HepG2 (cell line): ENCODE data around the gene SEPTIN11. TPM values are rescaled to one million over a fixed set of nuclear protein-coding genes. Genes with fewer than 3 reads are reported as not detected.

Experiments
- ATAC-seq: fragments of 200-7000 bp; cut with Tn5 transposase; 3 replicates; pipeline ENCODE4 v1.9.1; 2020; ENCODE audit warnings: mild to moderate bottlenecking, moderate library complexity
- BruUV-seq: library from RNA; stranded (reverse); fragments of 400-500 nt; replicated peaks from 2 replicates; lab custom pipeline; 2021; lab: Mats Ljungman, UMichigan
- CTCF ChIA-PET: fragments of 300-600 bp; formaldehyde crosslinking; extraction: SDS; loops from one replicate; lab custom pipeline; 2021; ENCODE audit warnings: low total read pairs, inconsistent platforms, low intra/inter-chr PET ratio; lab: Yijun Ruan, JAX
- POLR2A ChIA-PET: fragments of 350-600 bp; sonication (Branson Sonifier 250); formaldehyde crosslinking; loops from one replicate; lab custom pipeline; 2020; ENCODE audit warnings: antibody characterized with exemption, inconsistent platforms; lab: Yijun Ruan, JAX
- DNase-seq: peaks from one replicate; pipeline ENCODE4 v3.0.0-alpha.2; 2015; ENCODE audit warnings: low spot score
- FAIRE-seq: peaks from 3 replicates; lab custom pipeline; 2011; peaks lifted over from hg19 to GRCh38; lab: Jason Lieb, UNC
- H2AFZ ChIP-seq: one replicate; pipeline ENCODE4 v1.6.1; 2011; ENCODE audit warnings: low read length, inconsistent platforms
- H3K27ac ChIP-seq: fragments of 300-600 bp; 3 replicates; pipeline ENCODE4 v1.8.0; 2011; ENCODE audit warnings: mixed run types, mild to moderate bottlenecking, mixed read lengths, low read length, inconsistent platforms; ENCODE audit not compliant: insufficient read depth; ENCODE audit errors: extremely low read length
- H3K27me3 ChIP-seq, 2 experiments: fragments of 200-600 bp in 1 of 2; 2 replicates in 1 of 2; 3 replicates in 1 of 2; pipeline versions ENCODE4 v1.6.0 to v1.8.0; 2011; ENCODE audit warnings: low read length in 2 of 2, mild to moderate bottlenecking in 2 of 2, moderate library complexity in 2 of 2, inconsistent platforms in 1 of 2; ENCODE audit not compliant: insufficient read depth in 2 of 2, control insufficient read depth in 1 of 2
- H3K36me3 ChIP-seq, 2 experiments: fragments of 200-600 bp in 1 of 2; replicated peaks in 1 of 2; 2 replicates in 1 of 2; 3 replicates in 1 of 2; pipeline versions ENCODE4 v1.5.1 to v1.8.0; 2011; ENCODE audit warnings: low read length in 2 of 2, inconsistent platforms in 1 of 2; ENCODE audit not compliant: insufficient read depth in 2 of 2, control insufficient read depth in 1 of 2
- H3K4me1 ChIP-seq: 2 replicates; pipeline ENCODE4 v1.5.1; 2012; ENCODE audit warnings: low read length, inconsistent platforms; ENCODE audit not compliant: insufficient read depth
- H3K4me2 ChIP-seq: 2 replicates; pipeline ENCODE4 v1.6.0; 2011; ENCODE audit warnings: low read depth, low read length, inconsistent platforms
- H3K4me3 ChIP-seq, 3 experiments: fragments of 200-600 bp in 1 of 3; sonication (generic), shearing (Covaris generic) in 1 of 3; replicated peaks in 1 of 3; 2 replicates each; pipeline ENCODE4 v1.5.1; 2011 to 2016; ENCODE audit warnings: low read length in 3 of 3, inconsistent platforms in 2 of 3, low read depth in 2 of 3, mild to moderate bottlenecking in 2 of 3, control low read depth in 1 of 3, mixed read lengths in 1 of 3; ENCODE audit not compliant: insufficient read depth in 1 of 3
- H3K79me2 ChIP-seq: one replicate; pipeline ENCODE4 v1.6.1; 2011; ENCODE audit warnings: low read length, inconsistent platforms; ENCODE audit not compliant: insufficient read depth
- H3K9ac ChIP-seq: 2 replicates; pipeline ENCODE4 v1.6.0; 2011; ENCODE audit warnings: mild to moderate bottlenecking, low read depth, low read length, inconsistent platforms; ENCODE audit not compliant: insufficient read depth
- H3K9me3 ChIP-seq: 2 replicates; pipeline ENCODE4 v1.5.1; 2012; ENCODE audit warnings: mild to moderate bottlenecking, low read length
- H4K20me1 ChIP-seq: 2 replicates; pipeline ENCODE4 v1.6.0; 2011; ENCODE audit warnings: inconsistent platforms, mild to moderate bottlenecking, low read length, moderate library complexity; ENCODE audit not compliant: insufficient read depth
- ATF5 ChIP-seq: sonication (generic); formaldehyde crosslinking; IDR thresholded peaks from 2 replicates; pipeline ENCODE4 v1.4.0; 2020; ENCODE audit warnings: mild to moderate bottlenecking, low read depth, missing genetic modification reagents
- FOSL1 ChIP-seq: sonication (generic); formaldehyde crosslinking; IDR thresholded peaks from 2 replicates; pipeline ENCODE4 v1.9.0; 2021; ENCODE audit warnings: missing genetic modification reagents, borderline replicate concordance
- FOXP1 ChIP-seq, 2 experiments: fragments of 450-650 bp in 1 of 2; IDR thresholded peaks; 2 replicates each; pipeline ENCODE4 v1.6.1; 2017 to 2018; ENCODE audit warnings: antibody characterized with exemption in 1 of 2
- KLF12 ChIP-seq: sonication (generic); formaldehyde crosslinking; IDR thresholded peaks from 2 replicates; pipeline ENCODE4 v1.4.0; 2020; ENCODE audit warnings: missing genetic modification reagents, borderline replicate concordance
- POGK ChIP-seq: sonication (generic); formaldehyde crosslinking; conservative IDR thresholded peaks from 2 replicates; pipeline ENCODE4 v1.8.0; 2022; ENCODE audit warnings: mild to moderate bottlenecking, moderate library complexity, missing genetic modification reagents
- RAD51 ChIP-seq: fragments of 450-650 bp; IDR thresholded peaks from 2 replicates; pipeline ENCODE4 v1.6.1; 2016; ENCODE audit warnings: borderline replicate concordance
- REST ChIP-seq, 2 experiments: IDR thresholded peaks; 2 replicates each; pipeline ENCODE4 v1.6.1; 2011 to 2012; ENCODE audit warnings: low read length in 2 of 2, borderline replicate concordance in 1 of 2, low read depth in 1 of 2, mild to moderate bottlenecking in 1 of 2, moderate library complexity in 1 of 2
- SPEN ChIP-seq: sonication (generic); formaldehyde crosslinking; IDR thresholded peaks from 2 replicates; pipeline ENCODE4 v1.5.1; 2020; ENCODE audit warnings: low read depth, mild to moderate bottlenecking, missing genetic modification reagents
- ZBTB49 ChIP-seq: sonication (generic); formaldehyde crosslinking; IDR thresholded peaks from 2 replicates; pipeline ENCODE4 v1.4.0; 2020; ENCODE audit warnings: missing genetic modification reagents, borderline replicate concordance
- ZNF136 ChIP-seq: sonication (generic); formaldehyde crosslinking; IDR thresholded peaks from 2 replicates; pipeline ENCODE4 v1.8.1; 2022; ENCODE audit warnings: low read depth, mild to moderate bottlenecking, moderate library complexity, missing genetic modification reagents
- ZNF7 ChIP-seq: IDR thresholded peaks from 2 replicates; pipeline ENCODE4 v1.6.1; 2016; ENCODE audit warnings: missing biosample characterization, missing genetic modification reagents
- ZNF713 ChIP-seq: sonication (generic); formaldehyde crosslinking; IDR thresholded peaks from 2 replicates; pipeline ENCODE4 v1.4.0; 2020; ENCODE audit warnings: mild to moderate bottlenecking, missing genetic modification reagents
- ZNF766 ChIP-seq: sonication (generic); formaldehyde crosslinking; IDR thresholded peaks from 2 replicates; pipeline ENCODE4 v1.5.0; 2020; ENCODE audit warnings: missing genetic modification reagents, borderline replicate concordance
- ZSCAN29 ChIP-seq: sonication (generic); formaldehyde crosslinking; conservative IDR thresholded peaks from 2 replicates; pipeline ENCODE4 v1.4.0; 2020; ENCODE audit warnings: mild to moderate bottlenecking, missing genetic modification reagents
- WGBS: methylation state at CpG from one replicate; pipeline ENCODE4 v1.1.6; 2017; ENCODE audit warnings: low lambda C conversion rate; 5-methylcytosine and 5-hydroxymethylcytosine counted together
- in situ Hi-C: cut with HindIII; loops from 2 replicates; pipeline ENCODE4 v1.10.0; 2017; ENCODE audit warnings: low pct_unique_long_range_greater_than_20kb; ENCODE audit not compliant: extremely low pct_ligation_motif_present
- intact Hi-C: fragments of 100-400 bp; cut with micrococcal nuclease; formaldehyde crosslinking; loops from one replicate; pipeline ENCODE4 v1.10.0; 2022; ENCODE audit not compliant: unreplicated experiment
- polyA plus RNA-seq, 8 experiments: library from polyadenylated mRNA; depleted of rRNA in 3 of 8; stranded (reverse) in 7 of 8; unstranded in 1 of 8; fragments of >200 nt; fragmentation: Illumina TruSeq in 4 of 8; extraction: Trizol in 4 of 8; gene quantifications; 2 replicates each; pipeline versions ENCODE4 v1.2.1 to v1.2.3, GENCODE V29; 2011 to 2016; ENCODE audit warnings: low read depth in 4 of 8, missing spikeins in 1 of 8, mixed read lengths in 1 of 8; ENCODE audit not compliant: insufficient read depth in 1 of 8
- total RNA-seq, 5 experiments: library from RNA; depleted of rRNA; stranded (reverse); fragments of >200 nt; fragmentation: Illumina TruSeq; extraction: Trizol; gene quantifications; 2 replicates each; pipeline ENCODE4 v1.2.3, GENCODE V29; 2016; ENCODE audit warnings: low read depth in 1 of 5

The SEPTIN11 gene
- total and polyA plus RNA-seq, 2 of the 13 experiments (the other 11 are each of a cell fraction or from before 2014, with no cell fraction given), result 28.9 to 47.3 TPM

- TF ChIP-seq ZNF7 (CRISPR knock-in tag) (no peak), RAD51 (no peak), ZNF136 (CRISPR knock-in tag) (no peak), POGK (CRISPR knock-in tag) (no peak), ATF5 (CRISPR knock-in tag) (no peak), ZNF713 (CRISPR knock-in tag) (no peak)
Measured at GRCh38 chr4:76996445-76996844, 46.9 kb downstream of the SEPTIN11 start (continued).

- no peaks in the 10 kb centered on the region for H3K9me3 ChIP-seq
- H3K27ac ChIP-seq, result no peak overlapping the region
- H4K20me1 ChIP-seq, result no peaks in the 10 kb centered on the region
- in situ Hi-C loops, result no loop called here
- peaks cover 2 to 37% of the 10 kb centered on the region in 2 experiments; a peak in 3 of 5 replicates for H3K36me3 ChIP-seq
- CTCF ChIA-PET, result no interaction called here
- BruUV-seq, result no TSS peak
- WGBS, result 100% methylated on average over 1 of the region's 1 CpG
- no peak overlapping the region for H3K4me3 ChIP-seq
- no peak for ATAC-seq
- no peak overlapping the region for H3K9ac ChIP-seq
- POLR2A ChIA-PET, result no interaction called here
- intact Hi-C loops, result no loop called here
- FAIRE-seq, result no peak
- no peak overlapping the region for H2AFZ ChIP-seq
- no peaks in the 10 kb centered on the region; a peak in 1 of 5 replicates for H3K27me3 ChIP-seq
- no peaks in the 10 kb centered on the region for H3K4me1 ChIP-seq
- H3K4me2 ChIP-seq, result no peak overlapping the region
- DNase-seq, result no peak
- no peaks in the 10 kb centered on the region for H3K79me2 ChIP-seq
- TF ChIP-seq REST (IDR thresholded peaks at IDR 0.05; ENCODE audit: borderline replicate concordance in 1 of 2, low read depth in 1 of 2, low read length in 2 of 2) (no peak), KLF12 (CRISPR knock-in tag) (no peak), FOXP1 (IDR thresholded peaks at IDR 0.05) (no peak), FOXP1 (CRISPR knock-in tag; IDR thresholded peaks at IDR 0.05) (no peak), FOSL1 (CRISPR knock-in tag) (no peak), ZBTB49 (no peak), ZNF766 (CRISPR knock-in tag) (no peak), SPEN (no peak), ZSCAN29 (CRISPR knock-in tag) (no peak)
Measured at GRCh38 chr4:76997077-76997476, 47.5 kb downstream of the SEPTIN11 start.
